HepG2 (cell line): Measurements from ENCODE around the gene PLEKHB2. TPM values are rescaled to one million over a fixed set of nuclear protein-coding genes. Genes with fewer than 3 reads are reported as not detected.

Experiments
- ELF3 ChIP-seq: IDR thresholded peaks from 2 replicates; pipeline ENCODE4 v1.6.1; 2016; ENCODE audit warnings: missing genetic modification reagents, missing compliant biosample characterization
- GLI4 ChIP-seq: sonication (generic); formaldehyde crosslinking; IDR thresholded peaks from 2 replicates; pipeline ENCODE4 v1.5.1; 2020; ENCODE audit warnings: missing genetic modification reagents, mild to moderate bottlenecking, moderate library complexity, borderline replicate concordance
- HMG20B ChIP-seq: conservative IDR thresholded peaks from 2 replicates; pipeline ENCODE4 v1.6.1; 2016; ENCODE audit warnings: missing genetic modification reagents, missing compliant biosample characterization
- KLF15 ChIP-seq: sonication (generic); formaldehyde crosslinking; IDR thresholded peaks from 2 replicates; pipeline ENCODE4 v1.8.1; 2023; ENCODE audit warnings: borderline replicate concordance, mild to moderate bottlenecking, inconsistent platforms, missing genetic modification reagents, mixed read lengths
- MED1 ChIP-seq: sonication (generic); formaldehyde crosslinking; IDR thresholded peaks from 2 replicates; pipeline ENCODE4 v1.4.0; 2020; ENCODE audit warnings: missing genetic modification reagents
- MXD4 ChIP-seq: IDR thresholded peaks from 2 replicates; pipeline ENCODE4 v1.6.1; 2016; ENCODE audit warnings: mild to moderate bottlenecking, missing biosample characterization, missing genetic modification reagents
- SALL2 ChIP-seq: sonication (generic); formaldehyde crosslinking; IDR thresholded peaks from 2 replicates; pipeline ENCODE4 v1.8.1; 2023; ENCODE audit warnings: mild to moderate bottlenecking, missing genetic modification reagents, inconsistent platforms
- STAT5B ChIP-seq: sonication (generic); formaldehyde crosslinking; IDR thresholded peaks from 2 replicates; pipeline ENCODE4 v1.4.0; 2020; ENCODE audit warnings: missing genetic modification reagents
- ZBTB8A ChIP-seq: sonication (generic); formaldehyde crosslinking; IDR thresholded peaks from 2 replicates; pipeline ENCODE4 v1.4.0; 2020; ENCODE audit warnings: mild to moderate bottlenecking, low read depth, missing genetic modification reagents, borderline replicate concordance
- ZMYM4 ChIP-seq: sonication (generic); formaldehyde crosslinking; IDR thresholded peaks from 2 replicates; pipeline ENCODE4 v1.8.1; 2023; ENCODE audit warnings: mild to moderate bottlenecking, missing genetic modification reagents
- ZNF30 ChIP-seq: sonication (generic); formaldehyde crosslinking; IDR thresholded peaks from 2 replicates; pipeline ENCODE4 v1.5.0; 2020; ENCODE audit warnings: mild to moderate bottlenecking, missing genetic modification reagents
- ZNF343 ChIP-seq: sonication (generic); formaldehyde crosslinking; IDR thresholded peaks from 2 replicates; pipeline ENCODE4 v1.4.0; 2020; ENCODE audit warnings: mild to moderate bottlenecking, missing genetic modification reagents
- ZNF512B ChIP-seq: sonication (generic); formaldehyde crosslinking; IDR thresholded peaks from 2 replicates; pipeline ENCODE4 v1.5.1; 2020; ENCODE audit warnings: missing genetic modification reagents, mild to moderate bottlenecking, borderline replicate concordance
- polyA plus RNA-seq, 8 experiments: library from polyadenylated mRNA; depleted of rRNA in 3 of 8; stranded (reverse) in 7 of 8; unstranded in 1 of 8; fragments of >200 nt; fragmentation: Illumina TruSeq in 4 of 8; extraction: Trizol in 4 of 8; gene quantifications; 2 replicates each; pipeline versions ENCODE4 v1.2.1 to v1.2.3, GENCODE V29; 2011 to 2016; ENCODE audit warnings: low read depth in 4 of 8, missing spikeins in 1 of 8, mixed read lengths in 1 of 8; ENCODE audit not compliant: insufficient read depth in 1 of 8
- total RNA-seq, 5 experiments: library from RNA; depleted of rRNA; stranded (reverse); fragments of >200 nt; fragmentation: Illumina TruSeq; extraction: Trizol; gene quantifications; 2 replicates each; pipeline ENCODE4 v1.2.3, GENCODE V29; 2016; ENCODE audit warnings: low read depth in 1 of 5
- TF ChIP-seq, protein P1 (sequence below): IDR thresholded peaks from 2 replicates; pipeline ENCODE4 v1.6.1; 2016
- TF ChIP-seq, protein P2 (sequence below): sonication (generic); formaldehyde crosslinking; IDR thresholded peaks from 2 replicates; pipeline ENCODE4 v1.4.0; 2020; ENCODE audit warnings: missing genetic modification reagents, borderline replicate concordance
- TF ChIP-seq, protein P3 (sequence below): sonication (generic); formaldehyde crosslinking; IDR thresholded peaks from 2 replicates; pipeline ENCODE4 v1.4.0; 2020; ENCODE audit warnings: missing genetic modification reagents, borderline replicate concordance
- TF ChIP-seq, protein P4 (sequence below): sonication (generic); formaldehyde crosslinking; IDR thresholded peaks from 2 replicates; pipeline ENCODE4 v1.5.0; 2020; ENCODE audit warnings: mild to moderate bottlenecking, missing genetic modification reagents

The PLEKHB2 gene
- total and polyA plus RNA-seq, 2 of the 13 experiments (the other 11 are each of a cell fraction or from before 2014, with no cell fraction given): 73.0 to 78.9 TPM

GRCh38 chr2:131154071-131154531, 49.0 kb downstream of the PLEKHB2 start (continued):
- no peak for TF ChIP-seq ZNF512B
- TF ChIP-seq, protein P1, sequence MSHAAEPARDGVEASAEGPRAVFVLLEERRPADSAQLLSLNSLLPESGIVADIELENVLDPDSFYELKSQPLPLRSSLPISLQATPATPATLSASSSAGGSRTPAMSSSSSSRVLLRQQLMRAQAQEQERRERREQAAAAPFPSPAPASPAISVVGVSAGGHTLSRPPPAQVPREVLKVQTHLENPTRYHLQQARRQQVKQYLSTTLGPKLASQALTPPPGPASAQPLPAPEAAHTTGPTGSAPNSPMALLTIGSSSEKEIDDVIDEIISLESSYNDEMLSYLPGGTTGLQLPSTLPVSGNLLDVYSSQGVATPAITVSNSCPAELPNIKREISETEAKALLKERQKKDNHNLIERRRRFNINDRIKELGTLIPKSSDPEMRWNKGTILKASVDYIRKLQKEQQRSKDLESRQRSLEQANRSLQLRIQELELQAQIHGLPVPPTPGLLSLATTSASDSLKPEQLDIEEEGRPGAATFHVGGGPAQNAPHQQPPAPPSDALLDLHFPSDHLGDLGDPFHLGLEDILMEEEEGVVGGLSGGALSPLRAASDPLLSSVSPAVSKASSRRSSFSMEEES (CRISPR knock-in tag): no peak
- no peak; the same call in 1 of the 2 replicates for TF ChIP-seq ZMYM4 (CRISPR knock-in tag)
- TF ChIP-seq ZNF343: no peak
- no peak for TF ChIP-seq ELF3 (CRISPR knock-in tag)
- no peak for TF ChIP-seq HMG20B (CRISPR knock-in tag)
- TF ChIP-seq GLI4 (CRISPR knock-in tag): no peak
- no peak; the same call in 1 of the 2 replicates for TF ChIP-seq MED1
- TF ChIP-seq, protein P2, sequence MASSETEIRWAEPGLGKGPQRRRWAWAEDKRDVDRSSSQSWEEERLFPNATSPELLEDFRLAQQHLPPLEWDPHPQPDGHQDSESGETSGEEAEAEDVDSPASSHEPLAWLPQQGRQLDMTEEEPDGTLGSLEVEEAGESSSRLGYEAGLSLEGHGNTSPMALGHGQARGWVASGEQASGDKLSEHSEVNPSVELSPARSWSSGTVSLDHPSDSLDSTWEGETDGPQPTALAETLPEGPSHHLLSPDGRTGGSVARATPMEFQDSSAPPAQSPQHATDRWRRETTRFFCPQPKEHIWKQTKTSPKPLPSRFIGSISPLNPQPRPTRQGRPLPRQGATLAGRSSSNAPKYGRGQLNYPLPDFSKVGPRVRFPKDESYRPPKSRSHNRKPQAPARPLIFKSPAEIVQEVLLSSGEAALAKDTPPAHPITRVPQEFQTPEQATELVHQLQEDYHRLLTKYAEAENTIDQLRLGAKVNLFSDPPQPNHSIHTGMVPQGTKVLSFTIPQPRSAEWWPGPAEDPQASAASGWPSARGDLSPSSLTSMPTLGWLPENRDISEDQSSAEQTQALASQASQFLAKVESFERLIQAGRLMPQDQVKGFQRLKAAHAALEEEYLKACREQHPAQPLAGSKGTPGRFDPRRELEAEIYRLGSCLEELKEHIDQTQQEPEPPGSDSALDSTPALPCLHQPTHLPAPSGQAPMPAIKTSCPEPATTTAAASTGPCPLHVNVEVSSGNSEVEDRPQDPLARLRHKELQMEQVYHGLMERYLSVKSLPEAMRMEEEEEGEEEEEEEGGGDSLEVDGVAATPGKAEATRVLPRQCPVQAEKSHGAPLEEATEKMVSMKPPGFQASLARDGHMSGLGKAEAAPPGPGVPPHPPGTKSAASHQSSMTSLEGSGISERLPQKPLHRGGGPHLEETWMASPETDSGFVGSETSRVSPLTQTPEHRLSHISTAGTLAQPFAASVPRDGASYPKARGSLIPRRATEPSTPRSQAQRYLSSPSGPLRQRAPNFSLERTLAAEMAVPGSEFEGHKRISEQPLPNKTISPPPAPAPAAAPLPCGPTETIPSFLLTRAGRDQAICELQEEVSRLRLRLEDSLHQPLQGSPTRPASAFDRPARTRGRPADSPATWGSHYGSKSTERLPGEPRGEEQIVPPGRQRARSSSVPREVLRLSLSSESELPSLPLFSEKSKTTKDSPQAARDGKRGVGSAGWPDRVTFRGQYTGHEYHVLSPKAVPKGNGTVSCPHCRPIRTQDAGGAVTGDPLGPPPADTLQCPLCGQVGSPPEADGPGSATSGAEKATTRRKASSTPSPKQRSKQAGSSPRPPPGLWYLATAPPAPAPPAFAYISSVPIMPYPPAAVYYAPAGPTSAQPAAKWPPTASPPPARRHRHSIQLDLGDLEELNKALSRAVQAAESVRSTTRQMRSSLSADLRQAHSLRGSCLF (CRISPR knock-in tag): no peak
- TF ChIP-seq, protein P3, sequence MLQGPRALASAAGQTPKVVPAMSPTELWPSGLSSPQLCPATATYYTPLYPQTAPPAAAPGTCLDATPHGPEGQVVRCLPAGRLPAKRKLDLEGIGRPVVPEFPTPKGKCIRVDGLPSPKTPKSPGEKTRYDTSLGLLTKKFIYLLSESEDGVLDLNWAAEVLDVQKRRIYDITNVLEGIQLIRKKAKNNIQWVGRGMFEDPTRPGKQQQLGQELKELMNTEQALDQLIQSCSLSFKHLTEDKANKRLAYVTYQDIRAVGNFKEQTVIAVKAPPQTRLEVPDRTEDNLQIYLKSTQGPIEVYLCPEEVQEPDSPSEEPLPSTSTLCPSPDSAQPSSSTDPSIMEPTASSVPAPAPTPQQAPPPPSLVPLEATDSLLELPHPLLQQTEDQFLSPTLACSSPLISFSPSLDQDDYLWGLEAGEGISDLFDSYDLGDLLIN (CRISPR knock-in tag): no peak
- no peak for TF ChIP-seq KLF15
- no peak for TF ChIP-seq STAT5B (CRISPR knock-in tag)
- TF ChIP-seq SALL2 (CRISPR knock-in tag): no peak
- TF ChIP-seq ZBTB8A: no peak
- TF ChIP-seq MXD4 (CRISPR knock-in tag): no peak
- TF ChIP-seq ZNF30: no peak
- TF ChIP-seq, protein P4, sequence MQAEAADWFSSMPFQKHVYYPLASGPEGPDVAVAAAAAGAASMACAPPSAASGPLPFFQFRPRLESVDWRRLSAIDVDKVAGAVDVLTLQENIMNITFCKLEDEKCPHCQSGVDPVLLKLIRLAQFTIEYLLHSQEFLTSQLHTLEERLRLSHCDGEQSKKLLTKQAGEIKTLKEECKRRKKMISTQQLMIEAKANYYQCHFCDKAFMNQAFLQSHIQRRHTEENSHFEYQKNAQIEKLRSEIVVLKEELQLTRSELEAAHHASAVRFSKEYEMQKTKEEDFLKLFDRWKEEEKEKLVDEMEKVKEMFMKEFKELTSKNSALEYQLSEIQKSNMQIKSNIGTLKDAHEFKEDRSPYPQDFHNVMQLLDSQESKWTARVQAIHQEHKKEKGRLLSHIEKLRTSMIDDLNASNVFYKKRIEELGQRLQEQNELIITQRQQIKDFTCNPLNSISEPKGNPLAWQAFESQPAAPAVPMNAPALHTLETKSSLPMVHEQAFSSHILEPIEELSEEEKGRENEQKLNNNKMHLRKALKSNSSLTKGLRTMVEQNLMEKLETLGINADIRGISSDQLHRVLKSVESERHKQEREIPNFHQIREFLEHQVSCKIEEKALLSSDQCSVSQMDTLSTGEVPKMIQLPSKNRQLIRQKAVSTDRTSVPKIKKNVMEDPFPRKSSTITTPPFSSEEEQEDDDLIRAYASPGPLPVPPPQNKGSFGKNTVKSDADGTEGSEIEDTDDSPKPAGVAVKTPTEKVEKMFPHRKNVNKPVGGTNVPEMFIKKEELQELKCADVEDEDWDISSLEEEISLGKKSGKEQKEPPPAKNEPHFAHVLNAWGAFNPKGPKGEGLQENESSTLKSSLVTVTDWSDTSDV (CRISPR knock-in tag): no peak
